Measurements from ENCODE around the gene PLCG2. TPM values are rescaled to one million over a fixed set of nuclear protein-coding genes. Genes with fewer than 3 reads are reported as not detected.

Gene PLCG2
- total and polyA plus RNA-seq, 2 of the 8 experiments (the other 6 are each of a cell fraction or from before 2014, with no cell fraction given) = 6.1 to 6.9 TPM

GRCh38 chr16:81925016-81925415 is 145.9 kb downstream of the PLCG2 start (continued):
- TF ChIP-seq RBBP5 (IDR thresholded peaks at IDR 0.05; ENCODE audit: borderline replicate concordance, low read depth, low read length) = no peak
- TF ChIP-seq E2F6 (IDR thresholded peaks at IDR 0.05) = no peak
- no peak for TF ChIP-seq KDM1A (IDR thresholded peaks at IDR 0.05; ENCODE audit: borderline replicate concordance, low read length)
- TF ChIP-seq SIRT6 (IDR thresholded peaks at IDR 0.05; ENCODE audit: low read length) = no peak
- TF ChIP-seq SP2 (IDR thresholded peaks at IDR 0.05; ENCODE audit: low read length) = no peak
- TF ChIP-seq PHF8 (conservative IDR thresholded peaks at IDR 0.05; ENCODE audit: low read depth, low read length) = no peak
- TF ChIP-seq POLR2AphosphoS5 (IDR thresholded peaks at IDR 0.05; ENCODE audit: low read depth, low read length) = no peak
